ENCODE results near the gene SPINT1. TPM values are rescaled to one million over a fixed set of nuclear protein-coding genes. Genes with fewer than 3 reads are reported as not detected.

SPINT1 gene
- total and polyA plus RNA-seq, 8 donors: 16.8 to 394 (median 120) TPM

GRCh38 chr15:40831861-40832260, 12.0 kb upstream of the SPINT1 start:
- H3K27ac ChIP-seq: no peak overlapping the region
- peaks cover 0 to 4% (median 0%) of the 10 kb centered on the region in 4 donors for H3K4me1 ChIP-seq
- H3K9me3 ChIP-seq: no peaks in the 10 kb centered on the region
- H3K27me3 ChIP-seq: no peaks in the 10 kb centered on the region
- intact Hi-C loops (cut with DNase I; ENCODE audit: low total_unique reads): no loop called here
- WGBS, 5 donors: 74 to 83% (median 81%) methylated on average over 1 of the region's 1 CpG
- no peak for DNase-seq
- H3K4me3 ChIP-seq: no peak overlapping the region
- TF ChIP-seq CTCF (IDR thresholded peaks at IDR 0.05) (no peak), POLR2AphosphoS5 (IDR thresholded peaks at IDR 0.05) (no peak), EP300 (IDR thresholded peaks at IDR 0.05) (no peak)
- no peaks in the 10 kb centered on the region for H3K36me3 ChIP-seq

GRCh38 chr15:40832903-40833302, 10.9 kb upstream of the SPINT1 start:
- TF ChIP-seq CTCF (IDR thresholded peaks at IDR 0.05) (no peak), POLR2A (IDR thresholded peaks at IDR 0.05) (no peak), EP300 (IDR thresholded peaks at IDR 0.05) (no peak), POLR2AphosphoS5 (IDR thresholded peaks at IDR 0.05) (no peak)
- Histone ChIP-seq H3K27me3 (no peaks in the 10 kb centered on the region), H3K4me3 (no peak overlapping the region), H3K9me3 (no peaks in the 10 kb centered on the region), H3K4me1 (peaks cover 0 to 4% (median 0%) of the 10 kb centered on the region in 4 donors), H3K27ac (no peak overlapping the region), H3K36me3 (no peaks in the 10 kb centered on the region)
- intact Hi-C loops (cut with DNase I; ENCODE audit: low total_unique reads): no loop called here
- DNase-seq: no peak

- no peaks in the 10 kb centered on the region for H3K27me3 ChIP-seq
- no peak overlapping the region for H3K27ac ChIP-seq
- intact Hi-C loops (cut with DNase I; ENCODE audit: low total_unique reads): no loop called here
- H3K36me3 ChIP-seq: no peaks in the 10 kb centered on the region
- 91 to 100% (median 93%) methylated on average over 1 of the region's 1 CpG for WGBS, 5 donors
- TF ChIP-seq EP300 (IDR thresholded peaks at IDR 0.05): no peak
- no peak for TF ChIP-seq POLR2A (IDR thresholded peaks at IDR 0.05)
- TF ChIP-seq CTCF (IDR thresholded peaks at IDR 0.05): no peak
- H3K9me3 ChIP-seq: no peaks in the 10 kb centered on the region
- no peak for DNase-seq
- H3K4me3 ChIP-seq: no peak overlapping the region
- no peaks in the 10 kb centered on the region for H3K4me1 ChIP-seq
Measured at GRCh38 chr15:40836020-40836419, 7.8 kb upstream of the SPINT1 start.

- Histone ChIP-seq H3K4me3 (no peak overlapping the region), H3K36me3 (no peaks in the 10 kb centered on the region), H3K27ac (no peak overlapping the region), H3K9me3 (no peaks in the 10 kb centered on the region), H3K27me3 (peaks cover 0 to 16% (median 0%) of the 10 kb centered on the region in 3 donors), H3K4me1 (peaks cover 3 to 11% (median 7%) of the 10 kb centered on the region in 4 donors)
- intact Hi-C loops (cut with DNase I; ENCODE audit: low total_unique reads): no loop called here
- TF ChIP-seq EP300 (IDR thresholded peaks at IDR 0.05) (no peak), POLR2A (IDR thresholded peaks at IDR 0.05) (no peak), CTCF (IDR thresholded peaks at IDR 0.05) (no peak), POLR2AphosphoS5 (IDR thresholded peaks at IDR 0.05) (no peak)
- DNase-seq: no peak
- 82 to 91% (median 87%) methylated on average over 5 of the region's 5 CpGs for WGBS, 5 donors
Measured at GRCh38 chr15:40838756-40839155, 5.1 kb upstream of the SPINT1 start.

Data from stomach (tissue), 9 donors.